GM19468 (cell line): Measurements from ENCODE around the gene TSHZ3.

Source experiments
- ATAC-seq: cut with Tn5 transposase; IDR thresholded peaks from one replicate; pipeline ENCODE4 v1.9.1; 2021; ENCODE audit warnings: mild to moderate bottlenecking, moderate library complexity, moderate number of reproducible peaks; ENCODE audit not compliant: unreplicated experiment; ENCODE audit errors: extremely low read depth

The TSHZ3 gene, protein sequence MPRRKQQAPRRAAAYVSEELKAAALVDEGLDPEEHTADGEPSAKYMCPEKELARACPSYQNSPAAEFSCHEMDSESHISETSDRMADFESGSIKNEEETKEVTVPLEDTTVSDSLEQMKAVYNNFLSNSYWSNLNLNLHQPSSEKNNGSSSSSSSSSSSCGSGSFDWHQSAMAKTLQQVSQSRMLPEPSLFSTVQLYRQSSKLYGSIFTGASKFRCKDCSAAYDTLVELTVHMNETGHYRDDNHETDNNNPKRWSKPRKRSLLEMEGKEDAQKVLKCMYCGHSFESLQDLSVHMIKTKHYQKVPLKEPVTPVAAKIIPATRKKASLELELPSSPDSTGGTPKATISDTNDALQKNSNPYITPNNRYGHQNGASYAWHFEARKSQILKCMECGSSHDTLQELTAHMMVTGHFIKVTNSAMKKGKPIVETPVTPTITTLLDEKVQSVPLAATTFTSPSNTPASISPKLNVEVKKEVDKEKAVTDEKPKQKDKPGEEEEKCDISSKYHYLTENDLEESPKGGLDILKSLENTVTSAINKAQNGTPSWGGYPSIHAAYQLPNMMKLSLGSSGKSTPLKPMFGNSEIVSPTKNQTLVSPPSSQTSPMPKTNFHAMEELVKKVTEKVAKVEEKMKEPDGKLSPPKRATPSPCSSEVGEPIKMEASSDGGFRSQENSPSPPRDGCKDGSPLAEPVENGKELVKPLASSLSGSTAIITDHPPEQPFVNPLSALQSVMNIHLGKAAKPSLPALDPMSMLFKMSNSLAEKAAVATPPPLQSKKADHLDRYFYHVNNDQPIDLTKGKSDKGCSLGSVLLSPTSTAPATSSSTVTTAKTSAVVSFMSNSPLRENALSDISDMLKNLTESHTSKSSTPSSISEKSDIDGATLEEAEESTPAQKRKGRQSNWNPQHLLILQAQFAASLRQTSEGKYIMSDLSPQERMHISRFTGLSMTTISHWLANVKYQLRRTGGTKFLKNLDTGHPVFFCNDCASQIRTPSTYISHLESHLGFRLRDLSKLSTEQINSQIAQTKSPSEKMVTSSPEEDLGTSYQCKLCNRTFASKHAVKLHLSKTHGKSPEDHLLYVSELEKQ

GRCh38 chr19:31349160-31349881, at the start of gene TSHZ3:
Gene TSHZ3 (minus strand): TSS chr19:31349436. CDS start chr19:31349219, 217 bp downstream.
- no peak for ATAC-seq

DNA sequence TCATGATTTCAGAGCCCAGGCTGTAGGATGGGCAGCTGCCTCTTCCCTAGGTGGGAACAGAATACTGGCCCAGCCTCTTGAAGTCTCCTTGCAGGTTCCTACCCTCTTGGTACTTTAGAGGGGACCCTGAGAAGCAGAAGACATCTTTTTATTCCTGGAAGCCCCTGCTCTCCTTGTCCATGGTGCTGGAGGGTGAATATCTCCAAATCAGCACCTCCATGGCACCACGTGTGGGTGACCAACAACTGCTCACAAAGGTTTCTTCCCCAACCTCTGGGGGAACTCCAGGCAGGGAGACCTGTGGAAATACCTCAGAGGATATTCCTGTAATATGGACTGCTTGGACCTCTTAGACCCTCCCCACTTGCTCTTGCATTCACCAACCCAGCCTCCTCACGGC, 48.1 kb upstream of the TSHZ3 start:
- ATAC-seq = no peak

DNA sequence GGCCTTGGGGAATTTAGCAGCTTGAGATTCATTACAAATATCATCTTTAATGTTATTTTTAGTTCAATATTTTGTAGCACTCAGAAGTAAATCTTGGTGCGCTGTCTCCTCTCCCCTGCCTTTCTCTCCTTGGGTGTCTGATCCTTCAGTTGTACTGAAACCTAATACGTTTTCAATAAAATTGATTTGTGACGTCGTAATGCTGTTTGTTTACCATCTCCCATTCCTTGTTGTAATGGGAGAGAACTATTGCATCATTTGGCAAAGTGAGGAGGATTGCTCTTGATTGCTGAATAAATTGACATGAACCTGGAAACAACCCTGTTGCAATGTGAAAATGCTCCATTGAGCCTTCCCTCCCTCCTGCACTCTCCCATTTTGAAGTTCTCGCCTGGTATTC, 43.2 kb upstream of the TSHZ3 start:
- ATAC-seq = no peak

DNA sequence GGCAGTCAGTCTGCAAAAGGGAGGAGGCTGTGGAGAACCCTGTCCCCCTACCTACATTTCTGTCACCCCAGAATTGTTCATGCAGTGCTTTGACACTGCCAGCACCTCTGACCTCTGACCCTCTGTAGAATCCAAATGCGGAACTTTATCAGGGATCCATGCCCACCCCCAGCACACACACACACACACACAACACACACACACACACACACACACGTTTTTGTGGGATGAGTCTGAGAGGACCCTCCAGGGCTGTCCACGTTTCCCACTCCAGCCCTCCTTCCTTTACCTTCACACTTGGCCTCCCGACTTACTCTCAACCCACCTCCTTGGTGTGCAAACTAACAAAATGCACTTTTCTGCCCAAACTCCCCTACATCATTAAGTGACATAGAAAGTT, 42.3 kb upstream of the TSHZ3 start:
- ATAC-seq = no peak

DNA sequence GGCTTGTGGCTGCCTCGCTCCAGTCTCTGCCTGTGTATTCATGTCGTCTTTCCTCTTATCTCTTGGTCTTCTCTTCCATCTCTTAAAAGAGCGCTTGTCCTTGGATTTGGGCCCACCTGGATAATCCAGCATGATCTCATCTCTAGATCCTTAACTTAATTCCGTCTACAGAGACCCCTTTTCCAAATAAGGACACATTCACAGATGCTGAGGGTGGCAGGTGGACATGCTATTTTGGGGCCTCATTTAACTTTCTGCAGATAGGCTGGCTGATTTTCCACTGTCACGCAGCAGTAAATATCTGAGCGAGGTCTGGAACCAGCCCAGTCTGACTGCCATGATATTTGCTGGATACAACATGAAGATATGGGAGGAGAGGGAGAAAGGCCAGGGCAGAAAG, 41.5 kb upstream of the TSHZ3 start:
- no peak for ATAC-seq

GRCh38 chr19:31389874-31390273, 40.6 kb upstream of the TSHZ3 start:
- no peak for ATAC-seq

DNA sequence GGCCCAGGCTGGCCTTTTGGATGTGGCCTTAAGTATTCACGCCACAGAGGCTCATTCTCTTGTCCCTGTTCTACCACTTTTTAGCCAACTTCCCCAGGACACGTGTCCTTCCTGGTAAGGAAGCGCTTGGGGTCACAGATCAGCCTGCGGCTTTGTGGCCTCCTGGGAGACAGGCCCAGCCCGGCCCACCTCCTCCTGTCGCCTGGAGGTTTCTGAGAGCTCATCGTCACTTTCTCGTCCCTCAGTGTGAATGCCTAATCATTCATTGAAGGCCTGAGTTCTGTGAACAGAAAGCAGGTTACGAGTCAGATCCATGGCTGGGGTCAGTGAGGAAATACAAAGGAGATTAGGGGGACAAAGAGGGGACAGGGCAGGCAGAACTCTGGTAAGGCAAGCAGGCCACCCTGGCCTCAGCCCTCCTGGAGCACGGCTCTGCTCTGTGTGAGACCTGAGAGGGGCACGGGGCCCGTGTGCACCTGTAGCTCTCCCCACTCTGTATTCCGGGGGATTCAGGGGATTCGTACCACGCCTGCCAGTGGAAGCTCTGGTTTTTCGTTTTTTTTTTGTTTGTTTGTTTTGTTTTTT, 38.6 kb upstream of the TSHZ3 start:
- ATAC-seq = no peak

DNA sequence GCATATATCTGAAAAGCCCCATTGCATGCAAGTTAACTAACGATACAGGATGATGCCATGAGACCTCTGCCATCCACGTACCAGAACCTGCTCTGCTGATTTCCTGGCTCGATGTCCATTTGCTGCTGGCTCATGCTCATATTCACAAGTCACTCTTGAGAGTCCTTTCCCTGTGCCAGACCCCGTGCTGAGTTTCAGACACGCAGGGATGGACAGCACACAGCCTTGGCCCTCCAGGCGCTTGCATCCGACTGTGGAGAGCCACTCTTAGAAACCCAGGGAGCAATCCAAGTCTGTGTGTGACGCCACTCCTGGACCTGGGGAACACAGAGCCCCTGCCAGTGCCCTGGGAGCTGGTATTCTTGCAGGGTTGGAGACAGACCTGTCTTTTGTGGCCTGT, 37.6 kb upstream of the TSHZ3 start:
- ATAC-seq = no peak

DNA sequence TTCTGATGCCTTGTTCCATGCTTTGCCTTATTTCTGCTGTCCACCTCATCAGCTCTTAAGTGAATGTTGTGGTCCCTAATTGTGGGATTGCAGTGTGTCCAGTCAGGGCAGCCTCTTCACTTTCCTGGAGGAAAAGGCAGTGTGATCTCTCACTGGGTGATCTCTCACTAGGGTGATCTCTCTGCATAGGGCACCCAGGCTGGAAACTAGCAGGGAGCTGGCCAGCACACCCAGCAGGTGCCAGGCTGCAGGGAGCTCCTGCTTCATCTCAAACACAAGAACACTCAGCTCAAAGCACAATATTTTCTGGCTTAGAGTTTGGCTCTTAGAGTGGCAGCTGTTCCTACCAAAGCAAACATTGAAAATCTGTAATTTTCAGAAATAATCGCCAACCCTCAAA, 36.5 kb upstream of the TSHZ3 start:
- ATAC-seq = no peak

- no peak for ATAC-seq
Observed at GRCh38 chr19:31383553-31383952, 34.3 kb upstream of the TSHZ3 start.

- no peak for ATAC-seq
Observed at GRCh38 chr19:31380854-31381253, 31.6 kb upstream of the TSHZ3 start.

DNA sequence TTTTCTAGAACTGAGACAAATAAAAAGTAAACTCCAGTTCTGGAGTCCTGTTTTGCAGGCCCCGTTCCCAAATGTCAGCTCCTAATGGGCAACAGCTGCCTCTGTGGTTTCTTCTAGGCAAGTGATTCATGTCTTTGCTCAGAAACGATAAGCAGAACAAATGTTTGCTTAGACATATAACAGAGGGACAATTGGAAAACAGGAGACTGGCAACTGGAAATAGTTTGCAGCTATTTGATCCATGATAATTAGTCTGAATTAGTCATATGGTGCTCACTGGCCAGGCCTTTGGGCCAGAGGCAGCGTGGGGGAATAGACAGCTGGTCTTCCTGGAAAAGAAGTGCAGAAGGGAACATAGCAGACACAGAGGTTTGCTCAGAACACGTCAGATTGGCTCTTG, 29.2 kb upstream of the TSHZ3 start:
- no peak for ATAC-seq

DNA sequence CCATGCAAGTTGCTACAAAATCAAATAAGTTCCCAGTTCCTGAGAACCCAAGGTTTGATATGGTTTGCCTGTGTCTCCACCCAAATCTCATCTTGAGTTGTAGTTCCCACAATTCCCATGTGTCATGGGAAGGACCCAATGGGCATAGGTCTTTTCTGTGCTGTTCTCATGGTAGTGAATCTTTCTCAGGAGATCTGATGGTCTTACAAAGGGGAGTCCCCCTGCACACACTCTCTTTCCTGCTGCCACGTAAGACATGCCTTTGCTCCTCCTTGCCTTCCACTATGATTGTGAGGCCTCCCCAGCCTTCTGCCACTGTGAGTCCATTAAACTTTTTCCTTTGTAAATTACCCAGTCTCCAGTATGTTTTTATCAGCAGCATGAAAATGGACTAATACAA, 28.5 kb upstream of the TSHZ3 start:
- ATAC-seq = no peak

- ATAC-seq = no peak
Observed at GRCh38 chr19:31372246-31372781, 23.1 kb upstream of the TSHZ3 start.

DNA sequence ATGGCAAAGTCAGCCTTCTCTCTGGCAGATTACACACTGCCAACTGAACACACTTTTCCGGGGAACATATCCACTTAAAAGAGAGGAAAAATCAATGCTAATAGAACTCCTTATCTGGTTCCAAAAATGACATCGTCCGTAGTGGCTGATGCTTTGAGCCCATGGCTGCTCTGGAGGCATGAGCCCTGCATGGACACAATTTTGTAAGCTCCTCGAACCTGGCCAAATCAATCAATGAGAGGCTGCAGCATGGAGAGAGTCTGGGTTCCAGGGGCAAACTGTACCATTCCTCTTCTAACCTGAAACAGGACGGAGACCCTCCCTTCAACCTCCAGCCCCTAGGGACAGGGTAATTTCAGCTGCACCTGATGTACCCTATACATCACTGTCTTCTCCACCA, 21.0 kb upstream of the TSHZ3 start:
- no peak for ATAC-seq

GRCh38 chr19:31364963-31365362, 15.7 kb upstream of the TSHZ3 start:
- no peak for ATAC-seq

DNA sequence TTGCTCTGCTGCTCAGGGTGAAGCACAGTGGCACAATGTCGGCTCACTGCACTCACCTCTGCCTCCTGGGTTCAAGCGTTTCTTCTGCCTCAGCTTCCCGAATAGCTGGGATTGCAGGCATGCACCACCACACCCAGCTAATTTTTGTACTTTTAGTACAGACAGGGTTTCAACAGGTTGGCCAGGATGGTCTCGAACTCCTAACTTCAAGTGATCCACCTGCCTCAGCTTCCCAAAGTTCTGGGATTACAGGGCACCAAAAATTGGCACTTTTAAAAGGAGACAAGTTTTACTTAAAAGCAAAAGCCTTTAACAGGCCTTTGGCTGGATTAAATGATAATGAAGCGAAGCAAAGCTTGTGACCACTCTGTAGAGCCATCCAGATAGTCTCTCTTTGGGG, 12.5 kb upstream of the TSHZ3 start:
- ATAC-seq = no peak

- no peak for ATAC-seq
Observed at GRCh38 chr19:31357315-31357673, 8.1 kb upstream of the TSHZ3 start.

- no peak for ATAC-seq
Observed at GRCh38 chr19:31356587-31357314, 7.5 kb upstream of the TSHZ3 start.
